Measurements from ENCODE around the gene PSME2. TPM values are rescaled to one million over a fixed set of nuclear protein-coding genes. Genes with fewer than 3 reads are reported as not detected.
A peak's percentile ranks its signal among the peaks of the same experiment; 100 is the strongest.

Gene PSME2
- total and polyA plus RNA-seq, 2 of the 13 experiments (the other 11 are each of a cell fraction or from before 2014, with no cell fraction given), result 332 to 716 TPM

- TF ChIP-seq UBTF (CRISPR knock-in tag; IDR thresholded peaks at IDR 0.05) (peak; percentile 98), NONO (IDR thresholded peaks at IDR 0.05) (no peak), NONO (CRISPR knock-in tag; conservative IDR thresholded peaks at IDR 0.05) (no peak), KDM5A (IDR thresholded peaks at IDR 0.05; ENCODE audit: borderline replicate concordance, low read length) (peak; percentile 85; the same call in 1 of the 2 replicates), FOXA3 (CRISPR knock-in tag; IDR thresholded peaks at IDR 0.05) (peak; percentile 95), ZBTB7A (CRISPR knock-in tag; IDR thresholded peaks at IDR 0.05) (peak; percentile 95), ZFYVE20 (CRISPR knock-in tag; IDR thresholded peaks at IDR 0.05; ENCODE audit: borderline replicate concordance, low read depth) (no peak), ELF1 (CRISPR knock-in tag; IDR thresholded peaks at IDR 0.05) (peak; percentile 85), CHD4 (IDR thresholded peaks at IDR 0.05; ENCODE audit: borderline replicate concordance, low read length) (peak; percentile 89), ZNF569 (CRISPR knock-in tag; IDR thresholded peaks at IDR 0.05; ENCODE audit: borderline replicate concordance) (peak; percentile 68; the same call in 1 of the 2 replicates), ZFP37 (CRISPR knock-in tag; IDR thresholded peaks at IDR 0.05; ENCODE audit: borderline replicate concordance) (peak; percentile 90), EHMT2 (IDR thresholded peaks at IDR 0.05; ENCODE audit: borderline replicate concordance, low read depth, low read length) (0 out of 2 replicates have a peak, but pooled peaks have one; percentile 22), MIER2 (CRISPR knock-in tag; IDR thresholded peaks at IDR 0.05) (peak; percentile 77; the same call in 1 of the 2 replicates), ZNF564 (CRISPR knock-in tag; IDR thresholded peaks at IDR 0.05) (no peak), SKIL (CRISPR knock-in tag; IDR thresholded peaks at IDR 0.05; ENCODE audit: borderline replicate concordance) (no peak), SRSF4 (IDR thresholded peaks at IDR 0.05; ENCODE audit: low read depth, low read length, poor library complexity, severe bottlenecking) (no peak), ELK4 (CRISPR knock-in tag; IDR thresholded peaks at IDR 0.05; ENCODE audit: borderline replicate concordance) (peak; percentile 66; the same call in 1 of the 2 replicates), ZEB1 (IDR thresholded peaks at IDR 0.05; ENCODE audit: insufficient replicate concordance, low read depth) (no peak), ZNF746 (CRISPR knock-in tag; IDR thresholded peaks at IDR 0.05) (no peak)
These were observed 32.4 kb downstream of the PSME2 start (continued) for GRCh38 chr14:24113801-24114531.
